ENCODE measurements around the gene MSL3B.

The MSL3B gene

GRCh38 chr2:233817995-233818638 lies 50.1 kb downstream of the MSL3B start:
- no peak overlapping the region for H3K27ac ChIP-seq (ENCODE audit: low read depth in 1 of 2, low read length in 2 of 2)
- peaks cover 3% of the 10 kb centered on the region for H3K4me1 Mint-ChIP-seq
- H3K9ac ChIP-seq (ENCODE audit: insufficient read depth, low read length, poor library complexity, severe bottlenecking), result no peak overlapping the region
- H3K4me3 Mint-ChIP-seq, result no peak overlapping the region
- no peak for TF ChIP-seq CTCF (IDR thresholded peaks at IDR 0.05)
- H4K20me1 ChIP-seq (ENCODE audit: insufficient read depth, low read length), result no peaks in the 10 kb centered on the region
- H3K4me3 ChIP-seq (replicated peaks in 1 of 3; ENCODE audit: low read depth in 2 of 3, low read length in 3 of 3), result no peak overlapping the region
- H3K79me2 ChIP-seq (ENCODE audit: insufficient read depth, low read length), result no peaks in the 10 kb centered on the region
- H2AFZ ChIP-seq (ENCODE audit: insufficient read depth, low read depth, low read length, poor library complexity, severe bottlenecking), result no peak overlapping the region
- intact Hi-C loops (cut with micrococcal nuclease), result no loop called here
- H3K4me1 ChIP-seq (ENCODE audit: control insufficient read depth in 1 of 2, insufficient read depth in 2 of 2, low read length in 2 of 2), result peaks cover 2 to 5% of the 10 kb centered on the region in 2 donors
- peaks cover 2 to 9% (median 7%) of the 10 kb centered on the region in 3 donors for H3K27me3 Mint-ChIP-seq (ENCODE audit: low read depth in 3 of 3)
- H3K4me2 ChIP-seq (replicated peaks; ENCODE audit: extremely low read depth, low read length, poor library complexity, severe bottlenecking), result no peak overlapping the region
- no peaks in the 10 kb centered on the region for H3K9me3 ChIP-seq (replicated peaks in 1 of 2; ENCODE audit: control insufficient read depth in 1 of 2, insufficient read depth in 1 of 2, low read length in 2 of 2)
- no peaks in the 10 kb centered on the region for H3K36me3 ChIP-seq (replicated peaks in 1 of 2; ENCODE audit: control insufficient read depth in 1 of 2, insufficient read depth in 2 of 2, low read length in 2 of 2)
- H3K36me3 Mint-ChIP-seq, result no peaks in the 10 kb centered on the region
- H3K27me3 ChIP-seq (ENCODE audit: control insufficient read depth in 2 of 2, insufficient read depth in 2 of 2, low read length in 2 of 2), result no peaks in the 10 kb centered on the region
- 91% methylated on average over 11 of the region's 11 CpGs for WGBS (ENCODE audit: insufficient coverage)
- H3K9me3 Mint-ChIP-seq, result peaks cover 0 to 4% (median 0%) of the 10 kb centered on the region in 7 donors
- H3K27ac Mint-ChIP-seq, result no peak overlapping the region
- DNase-seq, result no peak

- no peaks in the 10 kb centered on the region for H3K9me3 ChIP-seq (replicated peaks in 1 of 2; ENCODE audit: control insufficient read depth in 1 of 2, insufficient read depth in 1 of 2, low read length in 2 of 2)
- H3K4me1 ChIP-seq (ENCODE audit: control insufficient read depth in 1 of 2, insufficient read depth in 2 of 2, low read length in 2 of 2), result no peaks in the 10 kb centered on the region
- H3K4me3 ChIP-seq (replicated peaks in 1 of 3; ENCODE audit: low read depth in 2 of 3, low read length in 3 of 3), result no peak overlapping the region
- H3K27ac ChIP-seq (ENCODE audit: low read depth in 1 of 2, low read length in 2 of 2), result no peak overlapping the region
- H4K20me1 ChIP-seq (ENCODE audit: insufficient read depth, low read length), result no peaks in the 10 kb centered on the region
- peaks cover 0 to 5% (median 0%) of the 10 kb centered on the region in 7 donors for H3K9me3 Mint-ChIP-seq
- intact Hi-C loops (cut with micrococcal nuclease), result no loop called here
- H3K36me3 ChIP-seq (replicated peaks in 1 of 2; ENCODE audit: control insufficient read depth in 1 of 2, insufficient read depth in 2 of 2, low read length in 2 of 2), result no peaks in the 10 kb centered on the region
- peaks cover 2 to 9% (median 7%) of the 10 kb centered on the region in 3 donors for H3K27me3 Mint-ChIP-seq (ENCODE audit: low read depth in 3 of 3)
- no peak overlapping the region for H3K4me3 Mint-ChIP-seq
- H3K79me2 ChIP-seq (ENCODE audit: insufficient read depth, low read length), result no peaks in the 10 kb centered on the region
- H3K27ac Mint-ChIP-seq, result peak overlapping the region in 1 of 7 donors; percentile 65
- no peaks in the 10 kb centered on the region for H3K27me3 ChIP-seq (ENCODE audit: control insufficient read depth in 2 of 2, insufficient read depth in 2 of 2, low read length in 2 of 2)
- H3K4me1 Mint-ChIP-seq, result no peaks in the 10 kb centered on the region
- no peak for DNase-seq
- H3K36me3 Mint-ChIP-seq, result no peaks in the 10 kb centered on the region
- TF ChIP-seq CTCF (IDR thresholded peaks at IDR 0.05), result no peak
- WGBS (ENCODE audit: insufficient coverage), result 72% methylated on average over 3 of the region's 3 CpGs
- H3K4me2 ChIP-seq (replicated peaks; ENCODE audit: extremely low read depth, low read length, poor library complexity, severe bottlenecking), result no peak overlapping the region
- H3K9ac ChIP-seq (ENCODE audit: insufficient read depth, low read length, poor library complexity, severe bottlenecking), result no peak overlapping the region
- no peak overlapping the region for H2AFZ ChIP-seq (ENCODE audit: insufficient read depth, low read depth, low read length, poor library complexity, severe bottlenecking)
Observed at GRCh38 chr2:233817361-233817911, 50.8 kb downstream of the MSL3B start.
